Measurements from ENCODE around the gene SLCO2A1.

Gene SLCO2A1

GRCh38 chr3:133954717-133955360, 74.9 kb downstream of the SLCO2A1 start:
- DNase-seq: no peak

GRCh38 chr3:133953297-133953696, 76.4 kb downstream of the SLCO2A1 start:
- no peak for DNase-seq

- DNase-seq: no peak
Measured at GRCh38 chr3:133949438-133949837, 80.3 kb downstream of the SLCO2A1 start.

- no peak for DNase-seq
Measured at GRCh38 chr3:133948996-133949395, 80.7 kb downstream of the SLCO2A1 start.

GRCh38 chr3:133948131-133948810, 81.5 kb downstream of the SLCO2A1 start:
- no peak for DNase-seq

GRCh38 chr3:133945381-133946095, 84.2 kb downstream of the SLCO2A1 start:
- DNase-seq: no peak

GRCh38 chr3:133944641-133945380, 84.9 kb downstream of the SLCO2A1 start:
- DNase-seq: no peak

GRCh38 chr3:133944181-133944580, 85.5 kb downstream of the SLCO2A1 start:
- DNase-seq: no peak

- no peak for DNase-seq
Measured at GRCh38 chr3:133943639-133944141, 86.0 kb downstream of the SLCO2A1 start.

GRCh38 chr3:133943031-133943535, 86.6 kb downstream of the SLCO2A1 start:
- DNase-seq: no peak

GRCh38 chr3:133941415-133941821, 88.3 kb downstream of the SLCO2A1 start:
- no peak for DNase-seq

GRCh38 chr3:133940536-133940935, 89.2 kb downstream of the SLCO2A1 start:
- no peak for DNase-seq

- no peak for DNase-seq
Measured at GRCh38 chr3:133939463-133939835, 90.3 kb downstream of the SLCO2A1 start.

GRCh38 chr3:133938770-133939462, 90.8 kb downstream of the SLCO2A1 start:
- no peak for DNase-seq

GRCh38 chr3:133937756-133938601, 91.7 kb downstream of the SLCO2A1 start:
- DNase-seq: no peak

GRCh38 chr3:133937061-133937686, 92.6 kb downstream of the SLCO2A1 start:
- no peak for DNase-seq

GRCh38 chr3:133935843-133936769, 93.6 kb downstream of the SLCO2A1 start:
- DNase-seq: no peak

Data from hypothalamus (tissue), 51 donors.